Measurements from ENCODE around the gene BYSL. TPM values are rescaled to one million over a fixed set of nuclear protein-coding genes. Genes with fewer than 3 reads are reported as not detected.

BYSL gene
- total RNA-seq, 1 experiment from 2014 or later = 46.5 TPM

DNA sequence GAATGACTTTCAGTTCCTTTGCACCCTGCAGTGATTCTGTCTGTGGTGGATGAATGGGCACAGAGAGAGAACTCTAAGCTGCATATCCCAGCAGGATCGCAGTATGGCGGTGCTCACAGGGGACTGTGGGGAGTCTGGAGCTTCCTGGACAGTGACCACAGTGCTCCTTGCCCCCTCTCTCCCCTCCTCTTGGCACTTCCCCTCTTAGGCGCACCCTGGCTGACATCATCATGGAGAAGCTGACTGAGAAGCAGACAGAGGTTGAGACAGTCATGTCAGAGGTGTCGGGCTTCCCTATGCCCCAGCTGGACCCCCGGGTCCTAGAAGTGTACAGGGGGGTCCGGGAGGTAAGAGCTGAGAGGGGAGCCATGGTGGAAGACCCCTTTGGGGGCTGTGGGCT lies 8.6 kb downstream of the BYSL start:
- no peaks in the 10 kb centered on the region for H3F3A ChIP-seq (ENCODE audit: low read length, unreplicated experiment)
- H3K9me2 ChIP-seq (replicated peaks; ENCODE audit: low read length) = no peaks in the 10 kb centered on the region
- H3K79me2 ChIP-seq (ENCODE audit: low read length) = peaks cover 39% of the 10 kb centered on the region
- no peaks in the 10 kb centered on the region for H3K9me3 ChIP-seq (ENCODE audit: low read length)
- POLR2A ChIA-PET (ENCODE audit: unreplicated experiment) = no interaction called here
- no peak overlapping the region for H3K27ac ChIP-seq (ENCODE audit: low read length)
- no peak overlapping the region for H2AFZ ChIP-seq (ENCODE audit: low read length)
- no peak overlapping the region for H3K4me2 ChIP-seq (ENCODE audit: low read length)
- CTCF ChIA-PET = no interaction called here
- H3K27me3 ChIP-seq (ENCODE audit: low read length) = no peaks in the 10 kb centered on the region
- H3K4me1 ChIP-seq (ENCODE audit: insufficient read depth, low read length) = no peaks in the 10 kb centered on the region
- DNase-seq = no peak
- H4K20me1 ChIP-seq (ENCODE audit: low read length) = peaks cover 8% of the 10 kb centered on the region; the same call in 1 of the 2 replicates
- ATAC-seq = no peak
- H3K36me3 ChIP-seq (ENCODE audit: low read depth, low read length) = peaks cover 81% of the 10 kb centered on the region
- no TSS peak for BruUV-seq (replicated peaks)
- no peak for TF ChIP-seq EZH2phosphoT487 (IDR thresholded peaks at IDR 0.05; ENCODE audit: borderline replicate concordance, low read length)
- no peak for TF ChIP-seq EZH2 (IDR thresholded peaks at IDR 0.05; ENCODE audit: low read length, unreplicated experiment)
- TF ChIP-seq, protein P1, sequence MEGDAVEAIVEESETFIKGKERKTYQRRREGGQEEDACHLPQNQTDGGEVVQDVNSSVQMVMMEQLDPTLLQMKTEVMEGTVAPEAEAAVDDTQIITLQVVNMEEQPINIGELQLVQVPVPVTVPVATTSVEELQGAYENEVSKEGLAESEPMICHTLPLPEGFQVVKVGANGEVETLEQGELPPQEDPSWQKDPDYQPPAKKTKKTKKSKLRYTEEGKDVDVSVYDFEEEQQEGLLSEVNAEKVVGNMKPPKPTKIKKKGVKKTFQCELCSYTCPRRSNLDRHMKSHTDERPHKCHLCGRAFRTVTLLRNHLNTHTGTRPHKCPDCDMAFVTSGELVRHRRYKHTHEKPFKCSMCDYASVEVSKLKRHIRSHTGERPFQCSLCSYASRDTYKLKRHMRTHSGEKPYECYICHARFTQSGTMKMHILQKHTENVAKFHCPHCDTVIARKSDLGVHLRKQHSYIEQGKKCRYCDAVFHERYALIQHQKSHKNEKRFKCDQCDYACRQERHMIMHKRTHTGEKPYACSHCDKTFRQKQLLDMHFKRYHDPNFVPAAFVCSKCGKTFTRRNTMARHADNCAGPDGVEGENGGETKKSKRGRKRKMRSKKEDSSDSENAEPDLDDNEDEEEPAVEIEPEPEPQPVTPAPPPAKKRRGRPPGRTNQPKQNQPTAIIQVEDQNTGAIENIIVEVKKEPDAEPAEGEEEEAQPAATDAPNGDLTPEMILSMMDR (conservative IDR thresholded peaks at IDR 0.05; ENCODE audit: low read depth, low read length) = no peak
- intact Hi-C loops (cut with micrococcal nuclease) = no loop called here
- no peak overlapping the region for H3K4me3 ChIP-seq (ENCODE audit: low read length)
- H3K9ac ChIP-seq (ENCODE audit: low read length) = no peak overlapping the region

DNA sequence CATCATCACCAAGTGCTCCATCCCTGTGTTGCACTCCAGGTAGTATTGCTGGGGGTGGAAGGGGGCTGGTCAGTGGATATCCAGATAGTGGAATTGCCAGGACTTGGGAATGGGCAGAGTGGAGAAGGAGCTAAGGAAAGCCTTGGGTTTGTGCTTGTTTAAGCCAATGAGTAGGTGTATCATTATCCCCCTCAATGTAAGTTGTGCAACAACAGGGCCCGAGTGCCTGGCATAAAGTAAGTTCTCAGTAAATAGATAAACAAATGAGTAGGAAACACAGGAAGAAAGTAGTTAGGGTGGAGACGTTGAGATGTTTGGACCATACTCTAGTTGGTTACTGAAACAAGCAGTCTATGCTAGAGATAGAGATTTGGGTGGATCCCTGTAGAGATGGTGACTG lies 10.5 kb downstream of the BYSL start:
- BruUV-seq (replicated peaks) = no TSS peak
- TF ChIP-seq EZH2phosphoT487 (IDR thresholded peaks at IDR 0.05; ENCODE audit: borderline replicate concordance, low read length) = no peak
- TF ChIP-seq EZH2 (IDR thresholded peaks at IDR 0.05; ENCODE audit: low read length, unreplicated experiment) = no peak
- TF ChIP-seq, protein P1 (conservative IDR thresholded peaks at IDR 0.05; ENCODE audit: low read depth, low read length) = no peak
- Histone ChIP-seq H3K79me2 (ENCODE audit: low read length) (peaks cover 27% of the 10 kb centered on the region), H3K27ac (ENCODE audit: low read length) (no peak overlapping the region), H2AFZ (ENCODE audit: low read length) (no peak overlapping the region), H3K4me2 (ENCODE audit: low read length) (no peak overlapping the region), H3K4me3 (ENCODE audit: low read length) (no peak overlapping the region), H3K9ac (ENCODE audit: low read length) (no peak overlapping the region), H3K9me2 (replicated peaks; ENCODE audit: low read length) (no peaks in the 10 kb centered on the region), H3K36me3 (ENCODE audit: low read depth, low read length) (peaks cover 82% of the 10 kb centered on the region), H3F3A (ENCODE audit: low read length, unreplicated experiment) (no peaks in the 10 kb centered on the region), H3K27me3 (ENCODE audit: low read length) (no peaks in the 10 kb centered on the region), H4K20me1 (ENCODE audit: low read length) (peaks cover 10% of the 10 kb centered on the region; the same call in 1 of the 2 replicates), H3K9me3 (ENCODE audit: low read length) (no peaks in the 10 kb centered on the region), H3K4me1 (ENCODE audit: insufficient read depth, low read length) (peaks cover 8% of the 10 kb centered on the region; the same call in 1 of the 2 replicates)
- ATAC-seq = no peak
- CTCF ChIA-PET = no interaction called here
- intact Hi-C loops (cut with micrococcal nuclease) = no loop called here
- POLR2A ChIA-PET (ENCODE audit: unreplicated experiment) = no interaction called here
- DNase-seq = no peak

DNA sequence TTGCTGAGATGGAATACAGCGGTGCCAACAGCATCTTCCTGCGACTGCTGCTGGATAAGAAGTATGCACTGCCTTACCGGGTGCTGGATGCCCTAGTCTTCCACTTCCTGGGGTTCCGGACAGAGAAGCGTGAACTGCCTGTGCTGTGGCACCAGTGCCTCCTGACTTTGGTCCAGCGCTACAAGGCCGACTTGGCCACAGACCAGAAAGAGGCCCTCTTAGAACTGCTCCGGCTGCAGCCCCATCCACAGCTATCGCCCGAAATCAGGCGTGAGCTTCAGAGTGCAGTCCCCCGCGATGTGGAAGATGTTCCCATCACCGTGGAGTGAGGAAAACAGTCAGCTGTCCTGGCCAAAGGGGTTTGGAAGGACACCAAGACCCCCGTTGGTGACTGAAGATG lies 11.1 kb downstream of the BYSL start:
- Histone ChIP-seq H3K27ac (ENCODE audit: low read length) (no peak overlapping the region), H4K20me1 (ENCODE audit: low read length) (peaks cover 10% of the 10 kb centered on the region; the same call in 1 of the 2 replicates), H3K9ac (ENCODE audit: low read length) (no peak overlapping the region), H2AFZ (ENCODE audit: low read length) (no peak overlapping the region), H3K36me3 (ENCODE audit: low read depth, low read length) (peaks cover 82% of the 10 kb centered on the region), H3K9me2 (replicated peaks; ENCODE audit: low read length) (no peaks in the 10 kb centered on the region), H3K4me2 (ENCODE audit: low read length) (no peak overlapping the region), H3K4me3 (ENCODE audit: low read length) (no peak overlapping the region), H3K4me1 (ENCODE audit: insufficient read depth, low read length) (peaks cover 9% of the 10 kb centered on the region; the same call in 1 of the 2 replicates), H3F3A (ENCODE audit: low read length, unreplicated experiment) (no peaks in the 10 kb centered on the region), H3K27me3 (ENCODE audit: low read length) (no peaks in the 10 kb centered on the region), H3K79me2 (ENCODE audit: low read length) (peaks cover 22% of the 10 kb centered on the region), H3K9me3 (ENCODE audit: low read length) (no peaks in the 10 kb centered on the region)
- POLR2A ChIA-PET (ENCODE audit: unreplicated experiment) = no interaction called here
- CTCF ChIA-PET = no interaction called here
- intact Hi-C loops (cut with micrococcal nuclease) = no loop called here
- BruUV-seq (replicated peaks) = no TSS peak
- ATAC-seq (no peak), DNase-seq (no peak)
- TF ChIP-seq EZH2 (IDR thresholded peaks at IDR 0.05; ENCODE audit: low read length, unreplicated experiment) = no peak
- TF ChIP-seq EZH2phosphoT487 (IDR thresholded peaks at IDR 0.05; ENCODE audit: borderline replicate concordance, low read length) = no peak
- TF ChIP-seq, protein P1 (conservative IDR thresholded peaks at IDR 0.05; ENCODE audit: low read depth, low read length) = no peak

Data from PC-3 (cell line).